H9 (cell line): ENCODE results near the gene TFF1. TPM values are rescaled to one million over a fixed set of nuclear protein-coding genes. Genes with fewer than 3 reads are reported as not detected.

Experiments
- DNase-seq: peaks from one replicate; pipeline ENCODE4 v3.0.0-alpha.2; 2017
- H2AFZ ChIP-seq: one replicate; pipeline ENCODE4 v1.6.1; 2013; ENCODE audit warnings: mild to moderate bottlenecking, low read length, control low read depth, moderate library complexity
- H2AK5ac ChIP-seq: 2 replicates; pipeline ENCODE4 v1.6.1; 2013; ENCODE audit warnings: low read length, control low read depth, mixed read lengths; ENCODE audit not compliant: insufficient read length
- H2BK120ac ChIP-seq: one replicate; pipeline ENCODE4 v1.6.1; 2013; ENCODE audit warnings: low read depth, mild to moderate bottlenecking, low read length, control low read depth, inconsistent platforms; ENCODE audit not compliant: poor library complexity, severe bottlenecking
- H2BK12ac ChIP-seq: 2 replicates; pipeline ENCODE4 v1.6.1; 2013; ENCODE audit warnings: low read length, control low read depth, mixed read lengths, low read depth; ENCODE audit not compliant: insufficient read length
- H2BK15ac ChIP-seq: 2 replicates; pipeline ENCODE4 v1.6.1; 2013; ENCODE audit warnings: low read depth, low read length, control low read depth
- H2BK20ac ChIP-seq: one replicate; pipeline ENCODE4 v1.6.1; 2013; ENCODE audit warnings: low read depth, mild to moderate bottlenecking, low read length, control low read depth, inconsistent platforms; ENCODE audit not compliant: poor library complexity, severe bottlenecking
- H2BK5ac ChIP-seq: 2 replicates; pipeline ENCODE4 v1.6.1; 2013; ENCODE audit warnings: low read length, control low read depth, mixed read lengths; ENCODE audit not compliant: insufficient read length
- H3K14ac ChIP-seq: 2 replicates; pipeline ENCODE4 v1.6.1; 2013; ENCODE audit warnings: low read length, control low read depth; ENCODE audit not compliant: insufficient read depth
- H3K18ac ChIP-seq: 2 replicates; pipeline ENCODE4 v1.6.1; 2013; ENCODE audit warnings: low read depth, mild to moderate bottlenecking, mixed read lengths, low read length, control low read depth; ENCODE audit not compliant: insufficient read length
- H3K23ac ChIP-seq: 2 replicates; pipeline ENCODE4 v1.6.1; 2013; ENCODE audit warnings: low read length, control low read depth, mixed read lengths, low read depth; ENCODE audit not compliant: insufficient read length
- H3K23me2 ChIP-seq: 2 replicates; pipeline ENCODE4 v1.6.1; 2013; ENCODE audit warnings: low read depth, mild to moderate bottlenecking, mixed read lengths, low read length, control low read depth; ENCODE audit not compliant: insufficient read length, poor library complexity, severe bottlenecking
- H3K27ac ChIP-seq: 2 replicates; pipeline ENCODE4 v1.5.1; 2013; ENCODE audit warnings: low read length, control low read depth, mixed read lengths, low read depth; ENCODE audit not compliant: insufficient read length
- H3K27me3 ChIP-seq: 2 replicates; pipeline ENCODE4 v1.6.1; 2013; ENCODE audit warnings: low read length, control low read depth, inconsistent platforms; ENCODE audit not compliant: insufficient read depth
- H3K4ac ChIP-seq: 2 replicates; pipeline ENCODE4 v1.6.1; 2013; ENCODE audit warnings: low read depth, mild to moderate bottlenecking, control low read depth, inconsistent platforms, low read length, moderate library complexity
- H3K4me1 ChIP-seq: 2 replicates; pipeline ENCODE4 v1.6.1; 2013; ENCODE audit warnings: low read length, control low read depth, inconsistent platforms; ENCODE audit not compliant: insufficient read depth
- H3K4me2 ChIP-seq: 2 replicates; pipeline ENCODE4 v1.6.1; 2013; ENCODE audit warnings: low read length, control low read depth, mixed read lengths; ENCODE audit not compliant: insufficient read length, insufficient read depth
- H3K56ac ChIP-seq: 2 replicates; pipeline ENCODE4 v1.6.1; 2013; ENCODE audit warnings: low read depth, mild to moderate bottlenecking, mixed read lengths, low read length, control low read depth; ENCODE audit not compliant: insufficient read length
- H3K79me1 ChIP-seq: 2 replicates; pipeline ENCODE4 v1.6.1; 2013; ENCODE audit warnings: low read depth, mild to moderate bottlenecking, moderate library complexity, low read length, control low read depth, inconsistent platforms; ENCODE audit not compliant: insufficient read depth, poor library complexity, severe bottlenecking
- H3K79me2 ChIP-seq: 2 replicates; pipeline ENCODE4 v1.6.1; 2013; ENCODE audit warnings: low read length, control low read depth, inconsistent platforms; ENCODE audit not compliant: insufficient read depth
- H3K9ac ChIP-seq: 2 replicates; pipeline ENCODE4 v1.6.1; 2013; ENCODE audit warnings: low read length, control low read depth, mixed read lengths; ENCODE audit not compliant: insufficient read length; ENCODE audit errors: extremely low read depth
- H3K9me3 ChIP-seq: one replicate; pipeline ENCODE4 v1.6.1; 2013; ENCODE audit warnings: low read depth, low read length, inconsistent platforms; ENCODE audit not compliant: control insufficient read depth
- H3T11ph ChIP-seq: one replicate; pipeline ENCODE4 v1.6.1; 2013; ENCODE audit warnings: mild to moderate bottlenecking, low read length, control low read depth, inconsistent platforms
- H4K20me1 ChIP-seq: one replicate; pipeline ENCODE4 v1.6.1; 2013; ENCODE audit not compliant: control insufficient read depth, insufficient read length, insufficient read depth
- H4K5ac ChIP-seq: 2 replicates; pipeline ENCODE4 v1.6.1; 2013; ENCODE audit warnings: low read depth, mild to moderate bottlenecking, mixed read lengths, low read length, control low read depth; ENCODE audit not compliant: insufficient read length
- H4K8ac ChIP-seq: replicated peaks from 2 replicates; pipeline ENCODE4 v1.6.1; 2013; ENCODE audit warnings: low read length, control low read depth, mixed read lengths, low read depth; ENCODE audit not compliant: insufficient read length
- H4K91ac ChIP-seq: 2 replicates; pipeline ENCODE4 v1.6.1; 2013; ENCODE audit warnings: low read depth, mild to moderate bottlenecking, moderate library complexity, mixed read lengths, low read length, control low read depth; ENCODE audit not compliant: insufficient read length
- H3K27ac Mint-ChIP-seq, 3 experiments: 2 replicates in 2 of 3; 3 replicates in 1 of 3; pipeline ENCODE4 v1.8.0; 2020 to 2021; ENCODE audit warnings: mixed read lengths in 3 of 3, mild to moderate bottlenecking in 1 of 3, moderate library complexity in 1 of 3
- H3K27me3 Mint-ChIP-seq: 2 replicates; pipeline ENCODE4 v1.8.0; 2021; ENCODE audit warnings: low read depth, mild to moderate bottlenecking, moderate library complexity, mixed read lengths
- H3K36me3 Mint-ChIP-seq, 3 experiments: 2 replicates in 2 of 3; 3 replicates in 1 of 3; pipeline ENCODE4 v1.8.0; 2020 to 2021; ENCODE audit warnings: low read depth in 3 of 3, mixed read lengths in 3 of 3; ENCODE audit not compliant: insufficient read depth in 1 of 3
- H3K4me1 Mint-ChIP-seq, 2 experiments: 2 replicates each; pipeline ENCODE4 v1.8.0; 2020; ENCODE audit warnings: mixed read lengths in 2 of 2
- H3K4me3 Mint-ChIP-seq, 2 experiments: 2 replicates in 1 of 2; 3 replicates in 1 of 2; pipeline ENCODE4 v1.8.0; 2020 to 2021; ENCODE audit warnings: mild to moderate bottlenecking in 2 of 2, mixed read lengths in 2 of 2, moderate library complexity in 1 of 2
- H3K9me3 Mint-ChIP-seq, 2 experiments: 2 replicates in 1 of 2; 3 replicates in 1 of 2; pipeline ENCODE4 v1.8.0; 2020; ENCODE audit warnings: mild to moderate bottlenecking in 2 of 2, mixed read lengths in 2 of 2, moderate library complexity in 1 of 2
- CTCF ChIP-seq: fragments of 200-600 bp; sonication (generic); conservative IDR thresholded peaks from 3 replicates; pipeline ENCODE4 v1.8.0; 2021; ENCODE audit warnings: antibody characterized with exemption, mild to moderate bottlenecking
- WGBS: extraction: QIAGEN DNeasy Blood & Tissue Kit; methylation state at CpG from one replicate; pipeline ENCODE4 v1.1.7; 2013; ENCODE audit warnings: missing lambda C conversion rate, low lambda C conversion rate, mixed read lengths; ENCODE audit not compliant: insufficient read length; ENCODE audit errors: extremely low coverage; 5-methylcytosine and 5-hydroxymethylcytosine counted together
- total RNA-seq: library from RNA; stranded (reverse); gene quantifications from 2 replicates; pipeline ENCODE4 v1.2.1, GENCODE V29; 2021

TFF1 gene
- total RNA-seq, 1 experiment from 2014 or later = not detected

- H3K4me2 ChIP-seq = no peak overlapping the region
- TF ChIP-seq CTCF = no peak
- H3K23me2 ChIP-seq = no peaks in the 10 kb centered on the region
- no peak overlapping the region for H3K4ac ChIP-seq
- H3K27me3 ChIP-seq = no peaks in the 10 kb centered on the region
- no peak overlapping the region for H3K23ac ChIP-seq
- no peak overlapping the region for H2AK5ac ChIP-seq
- no peak overlapping the region for H2BK15ac ChIP-seq
- no peaks in the 10 kb centered on the region for H4K20me1 ChIP-seq
- H2BK12ac ChIP-seq = no peak overlapping the region
- H3K27me3 Mint-ChIP-seq = no peaks in the 10 kb centered on the region; the same call in 1 of the 2 replicates
- H3K4me3 Mint-ChIP-seq = peak overlapping the region in 1 of 2 experiments; percentile 1; a peak in 3 of 5 replicates
- no peak overlapping the region for H3K9ac ChIP-seq
- no peak overlapping the region for H4K91ac ChIP-seq
- no CpG with 5 or more reads among the region's 16 CpGs for WGBS
- no peak overlapping the region for H2BK20ac ChIP-seq
- H3K9me3 Mint-ChIP-seq = no peaks in the 10 kb centered on the region
- H2AFZ ChIP-seq = no peak overlapping the region
- H3K9me3 ChIP-seq = no peaks in the 10 kb centered on the region
- no peak for DNase-seq
- no peak overlapping the region for H4K5ac ChIP-seq
- H3T11ph ChIP-seq = no peak overlapping the region
- no peaks in the 10 kb centered on the region for H3K79me1 ChIP-seq
- no peak overlapping the region for H3K18ac ChIP-seq
- H3K14ac ChIP-seq = no peak overlapping the region
- H3K4me1 ChIP-seq = peaks cover 11% of the 10 kb centered on the region; the same call in 1 of the 2 replicates
- no peak overlapping the region for H3K27ac Mint-ChIP-seq
- H3K79me2 ChIP-seq = no peaks in the 10 kb centered on the region
- H2BK120ac ChIP-seq = no peak overlapping the region
- H3K27ac ChIP-seq = no peak overlapping the region
- no peak overlapping the region for H4K8ac ChIP-seq
- peaks cover 54 to 57% of the 10 kb centered on the region in 2 experiments for H3K4me1 Mint-ChIP-seq
- no peak overlapping the region for H2BK5ac ChIP-seq
- H3K56ac ChIP-seq = no peak overlapping the region
- H3K36me3 Mint-ChIP-seq = no peaks in the 10 kb centered on the region
Observed at GRCh38 chr21:42316891-42317290, 49.4 kb downstream of the TFF1 start.
